Activated naive CD4-positive, alpha-beta T cell treated with anti-CD3 and anti-CD28 coated beads, Interleukin-2, amount 50 U/mL, for 16 hours (primary cell): ENCODE results near the gene GRM4.

Experiments
- DNase-seq: peaks from one replicate; pipeline ENCODE4 v3.0.0-alpha.2; 2020

GRM4 gene

GRCh38 chr6:34142061-34142998, 3.6 kb downstream of the GRM4 start:
- no peak for DNase-seq

- no peak for DNase-seq
Observed at GRCh38 chr6:34140075-34140474, 5.8 kb downstream of the GRM4 start.

GRCh38 chr6:34138914-34139510, 6.9 kb downstream of the GRM4 start:
- DNase-seq, result no peak

- DNase-seq, result no peak
Observed at GRCh38 chr6:34138191-34138590, 7.7 kb downstream of the GRM4 start.

- no peak for DNase-seq
Observed at GRCh38 chr6:34135541-34135940, 10.3 kb downstream of the GRM4 start.

GRCh38 chr6:34132486-34133185, 13.3 kb downstream of the GRM4 start:
- DNase-seq, result no peak

- no peak for DNase-seq
Observed at GRCh38 chr6:34131326-34132290, 14.3 kb downstream of the GRM4 start.

GRCh38 chr6:34130862-34131261, 15.0 kb downstream of the GRM4 start:
- no peak for DNase-seq

- no peak for DNase-seq
Observed at GRCh38 chr6:34129753-34130152, 16.1 kb downstream of the GRM4 start.

- DNase-seq, result no peak
Observed at GRCh38 chr6:34128045-34128444, 17.8 kb downstream of the GRM4 start.

- no peak for DNase-seq
Observed at GRCh38 chr6:34126419-34126818, 19.5 kb downstream of the GRM4 start.

GRCh38 chr6:34125939-34126338, 19.9 kb downstream of the GRM4 start:
- DNase-seq, result no peak

GRCh38 chr6:34120953-34121675, 24.8 kb downstream of the GRM4 start:
- no peak for DNase-seq

GRCh38 chr6:34115915-34116314, 30.0 kb downstream of the GRM4 start:
- no peak for DNase-seq

- no peak for DNase-seq
Observed at GRCh38 chr6:34115403-34115795, 30.5 kb downstream of the GRM4 start.

GRCh38 chr6:34114695-34115402, 31.0 kb downstream of the GRM4 start:
- DNase-seq, result no peak

- DNase-seq, result no peak
Observed at GRCh38 chr6:34113532-34113931, 32.4 kb downstream of the GRM4 start.

GRCh38 chr6:34112126-34112525, 33.8 kb downstream of the GRM4 start:
- no peak for DNase-seq

GRCh38 chr6:34110610-34111009, 35.3 kb downstream of the GRM4 start:
- no peak for DNase-seq

GRCh38 chr6:34108176-34108575, 37.7 kb downstream of the GRM4 start:
- DNase-seq, result no peak

GRCh38 chr6:34106900-34107299, 39.0 kb downstream of the GRM4 start:
- DNase-seq, result no peak
